GM21529 (cell line): ENCODE results near the gene ACACA.

Experiments
- ATAC-seq: cut with Tn5 transposase; IDR thresholded peaks from one replicate; pipeline ENCODE4 v1.9.1; 2021; ENCODE audit not compliant: unreplicated experiment

ACACA gene

DNA sequence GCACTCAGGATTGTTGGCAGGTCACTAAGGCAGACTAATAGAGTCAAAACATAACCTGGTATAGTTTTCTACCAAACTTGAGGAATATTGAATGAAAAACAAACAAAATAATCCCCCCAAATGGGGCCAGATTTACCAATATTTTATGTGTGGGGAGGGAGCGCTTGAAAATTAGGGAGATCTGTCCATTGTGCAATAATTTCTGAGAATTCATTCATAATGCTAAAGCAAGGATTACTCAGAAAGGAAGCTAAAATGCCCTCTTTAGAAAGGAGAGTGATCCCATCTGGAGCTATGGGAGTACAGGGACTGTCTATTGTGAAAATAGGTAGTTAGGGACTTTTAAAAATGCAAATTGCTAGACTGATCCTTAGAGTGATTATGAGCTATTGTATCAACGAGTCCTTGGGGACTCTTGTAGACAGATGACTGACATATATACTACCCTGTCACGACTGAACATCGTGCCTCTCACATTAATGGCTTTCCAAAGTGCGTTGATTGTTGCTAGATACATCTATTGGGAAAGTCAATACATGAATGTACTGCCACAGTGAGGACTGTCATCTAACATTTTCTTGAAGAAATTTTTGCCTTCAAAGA lies 264.2 kb downstream of the ACACA start:
- no peak for ATAC-seq

DNA sequence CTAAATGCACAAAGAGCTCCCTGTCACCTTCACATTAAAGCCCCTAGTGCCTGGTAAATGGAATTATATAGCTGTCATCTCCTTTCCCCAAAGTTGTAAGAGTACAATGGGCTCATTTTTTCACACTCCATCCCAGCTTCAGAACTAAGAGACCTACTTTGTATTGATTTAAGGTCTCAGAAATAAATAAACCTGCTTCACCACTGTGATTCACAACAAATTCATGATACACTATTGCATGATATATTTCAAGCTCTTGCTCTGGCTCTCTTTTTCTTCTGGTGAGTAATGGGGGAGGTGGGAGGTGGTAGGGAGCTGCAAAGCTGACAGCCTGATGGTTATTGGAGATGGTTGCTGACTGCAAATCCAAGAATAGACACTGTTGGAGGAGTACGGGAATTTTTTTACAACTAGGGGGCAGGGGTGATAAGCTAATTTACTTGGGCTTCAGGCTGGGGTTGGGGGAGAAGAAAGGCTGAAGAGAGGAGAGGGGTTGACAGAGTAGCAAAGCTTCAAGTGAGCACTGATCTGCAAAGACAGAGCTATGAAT lies 268.0 kb downstream of the ACACA start:
- no peak for ATAC-seq

DNA sequence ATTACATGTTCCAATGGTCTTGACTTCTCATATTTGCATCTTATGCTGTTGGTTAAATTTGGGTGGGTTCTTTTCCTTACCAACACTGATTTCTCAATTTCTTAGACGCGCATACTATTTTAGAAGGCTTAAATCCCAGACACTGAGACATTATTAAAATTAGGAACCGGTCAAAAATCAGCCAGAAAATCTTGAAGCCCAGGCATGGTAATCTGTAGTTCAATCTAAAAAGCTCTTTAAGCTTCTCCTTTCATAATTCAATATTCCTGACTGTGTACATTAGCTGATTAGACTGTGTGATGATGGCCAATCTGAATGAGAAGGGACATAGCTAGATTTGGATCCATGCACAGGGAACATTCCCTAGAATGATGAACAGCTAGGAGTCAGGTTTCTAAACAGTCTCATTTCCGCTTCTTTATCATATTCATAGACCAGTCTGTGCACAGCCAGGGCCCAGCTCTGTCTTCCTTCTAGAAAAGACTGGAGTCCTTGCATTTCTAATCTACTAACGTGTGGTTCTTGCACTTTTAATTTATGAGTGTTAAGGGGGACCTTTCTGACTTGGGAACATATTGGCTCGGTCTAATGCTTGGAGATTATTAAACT lies 268.6 kb downstream of the ACACA start:
- no peak for ATAC-seq

DNA sequence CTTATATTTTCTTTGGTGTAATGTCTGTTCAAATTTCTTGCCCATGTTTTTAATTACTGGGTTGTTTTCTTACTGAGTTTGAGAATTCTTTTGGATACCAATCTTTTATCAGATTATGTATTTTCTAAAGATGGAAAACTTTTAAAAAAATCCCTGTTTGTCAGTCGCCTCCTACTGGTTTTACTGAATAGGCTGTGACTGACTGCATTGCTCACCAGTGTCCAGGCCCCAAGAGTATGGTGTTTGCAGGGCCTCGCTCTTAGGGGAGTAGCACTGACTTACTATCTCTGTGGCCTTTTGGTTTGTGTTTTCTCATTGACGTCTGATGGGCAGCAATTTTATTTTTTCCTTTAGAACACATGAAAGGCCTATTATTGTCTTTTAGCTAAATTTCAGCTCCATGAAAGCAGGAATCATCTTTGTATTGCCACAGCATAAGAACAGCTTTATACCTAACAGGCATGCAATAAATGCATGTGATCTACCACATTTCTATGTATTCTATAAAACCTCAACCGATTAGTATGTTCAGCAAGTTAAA lies 269.5 kb downstream of the ACACA start:
- no peak for ATAC-seq

DNA sequence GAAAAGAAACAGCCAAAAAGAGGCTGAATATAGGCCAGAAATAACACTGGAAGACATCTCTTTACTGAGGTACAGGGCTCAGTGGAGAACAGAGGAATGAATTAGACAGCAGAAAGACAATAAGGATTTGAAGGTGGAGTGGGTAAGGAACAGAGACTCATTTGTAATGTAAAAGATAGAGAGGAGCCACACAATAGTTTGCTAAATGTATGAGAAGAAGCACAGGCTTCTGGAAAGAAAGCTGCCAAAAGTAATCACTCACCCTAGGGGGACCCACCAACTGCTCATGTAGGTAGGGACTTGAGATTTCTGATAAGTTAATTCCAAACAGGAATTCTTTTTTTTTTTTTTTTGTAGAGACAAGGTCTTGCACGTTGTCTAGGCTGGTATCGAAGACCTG lies 271.1 kb downstream of the ACACA start:
- ATAC-seq, result no peak

DNA sequence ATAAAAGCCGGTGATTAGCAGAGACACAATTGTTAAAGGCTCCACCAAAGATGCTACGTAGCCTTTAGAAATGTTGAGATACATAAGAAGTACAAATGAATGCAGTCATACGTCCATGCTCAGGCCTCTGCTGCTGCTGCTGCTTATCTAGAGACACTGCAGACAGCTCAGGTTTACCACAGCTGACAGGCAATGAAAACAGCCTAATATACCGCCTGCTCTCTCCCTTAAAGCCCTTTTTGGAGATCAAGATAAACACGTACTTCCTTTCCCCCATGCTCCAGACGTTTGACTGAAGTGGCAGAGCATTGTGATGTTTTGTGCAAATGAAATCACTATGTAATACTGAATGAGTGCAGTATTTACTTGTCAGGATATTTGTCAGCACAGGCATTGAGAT lies 272.6 kb downstream of the ACACA start:
- no peak for ATAC-seq

DNA sequence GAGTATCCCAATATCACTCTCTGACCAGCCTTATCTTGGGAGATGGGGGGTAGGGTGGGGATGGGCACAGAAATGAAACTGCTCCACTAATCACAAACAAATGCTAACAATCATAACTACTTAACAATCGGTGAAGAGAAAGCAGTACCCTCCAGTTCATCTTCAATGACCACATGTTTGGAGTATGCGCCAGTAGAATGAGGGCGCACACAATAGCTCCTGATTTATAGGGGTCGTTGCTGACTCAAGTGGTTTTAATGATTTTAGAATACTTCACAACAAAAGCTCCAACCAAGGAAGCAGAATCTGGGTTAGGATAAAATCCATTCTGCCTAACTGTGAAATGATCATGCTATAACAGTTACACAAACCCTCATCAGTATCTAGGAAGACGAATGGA lies 273.5 kb downstream of the ACACA start:
- no peak for ATAC-seq

DNA sequence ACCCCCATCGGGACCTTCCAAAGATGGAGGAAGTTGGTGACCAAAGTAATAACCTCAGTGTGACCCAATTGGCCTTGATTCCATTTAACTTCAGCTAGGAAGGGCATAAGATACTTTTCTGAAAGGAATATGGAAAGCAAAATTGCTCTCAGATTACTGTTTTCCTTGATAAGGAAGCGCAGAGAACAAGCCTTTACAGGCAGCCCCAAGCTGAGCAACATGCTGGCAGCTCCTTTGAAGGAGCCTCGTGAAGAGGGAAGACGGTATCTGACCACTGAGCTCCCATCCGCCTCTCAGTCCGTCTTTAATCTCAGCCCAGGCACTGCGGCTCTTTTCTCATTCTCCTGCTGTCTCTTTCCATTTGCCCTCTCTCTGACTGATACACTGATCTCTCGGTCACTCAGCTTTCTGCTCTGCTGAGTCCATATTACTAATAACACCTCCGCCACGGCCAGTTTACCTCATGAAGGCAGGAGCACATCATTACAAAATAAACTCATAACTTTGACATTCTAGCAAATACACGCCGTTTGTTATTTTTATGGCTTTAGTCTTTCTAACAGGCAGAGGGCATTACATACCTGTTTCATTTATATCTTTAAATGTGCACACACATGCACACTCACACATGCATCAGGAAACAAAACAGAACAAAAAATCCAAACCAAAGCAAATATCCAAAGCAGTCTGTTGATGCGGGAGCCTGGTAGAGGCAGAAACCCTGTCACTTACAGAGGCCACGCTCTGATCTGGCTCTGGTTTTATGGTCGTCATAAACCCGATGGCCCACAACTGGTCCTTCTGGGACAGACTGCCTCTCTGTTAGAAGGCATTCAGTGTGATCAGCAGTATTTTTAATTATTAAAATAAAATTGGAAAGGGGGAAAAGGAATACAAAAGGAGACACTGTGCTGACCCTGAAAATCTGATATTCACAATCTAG lies 274.7 kb downstream of the ACACA start:
- ATAC-seq, result no peak

DNA sequence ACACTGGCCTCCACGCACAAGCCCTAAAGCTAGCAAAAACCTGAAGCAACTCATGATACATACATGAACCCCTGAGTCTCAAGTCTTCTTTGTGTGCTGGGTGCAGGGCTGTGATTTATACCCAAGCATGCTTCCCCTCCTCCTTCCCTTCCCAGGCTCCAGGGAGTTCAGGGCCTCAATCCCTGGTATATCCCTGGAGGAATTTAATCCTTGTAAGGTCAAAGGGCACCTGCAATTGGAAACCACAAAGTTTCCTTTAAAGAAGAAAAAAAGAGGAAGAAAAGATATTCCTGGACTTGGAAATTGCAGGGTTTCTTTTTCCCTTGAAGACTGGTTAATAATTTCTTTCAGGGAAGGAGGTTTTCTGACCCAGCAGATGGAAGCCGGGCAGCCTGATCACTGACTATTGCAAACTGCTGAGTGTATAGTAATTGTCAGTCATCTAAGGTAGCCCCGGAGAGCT lies 275.6 kb downstream of the ACACA start:
- no peak for ATAC-seq

DNA sequence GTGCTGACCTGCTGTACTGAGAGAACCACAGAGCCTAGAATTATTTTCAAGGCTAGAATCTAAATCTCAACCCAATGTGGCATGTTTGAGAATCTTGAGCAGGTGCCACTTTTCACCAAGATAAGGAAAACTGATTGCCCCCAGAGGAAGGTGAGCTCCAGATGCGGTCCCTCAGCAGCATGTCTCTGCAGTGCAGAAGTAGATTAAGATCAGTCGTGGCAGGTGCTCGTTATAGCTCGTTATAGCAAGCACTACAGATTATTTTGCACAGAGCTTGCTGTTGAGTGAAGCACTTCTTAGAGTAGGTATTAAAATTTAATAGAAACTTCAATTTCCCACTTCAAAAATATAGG lies 281.8 kb downstream of the ACACA start:
- ATAC-seq, result no peak

DNA sequence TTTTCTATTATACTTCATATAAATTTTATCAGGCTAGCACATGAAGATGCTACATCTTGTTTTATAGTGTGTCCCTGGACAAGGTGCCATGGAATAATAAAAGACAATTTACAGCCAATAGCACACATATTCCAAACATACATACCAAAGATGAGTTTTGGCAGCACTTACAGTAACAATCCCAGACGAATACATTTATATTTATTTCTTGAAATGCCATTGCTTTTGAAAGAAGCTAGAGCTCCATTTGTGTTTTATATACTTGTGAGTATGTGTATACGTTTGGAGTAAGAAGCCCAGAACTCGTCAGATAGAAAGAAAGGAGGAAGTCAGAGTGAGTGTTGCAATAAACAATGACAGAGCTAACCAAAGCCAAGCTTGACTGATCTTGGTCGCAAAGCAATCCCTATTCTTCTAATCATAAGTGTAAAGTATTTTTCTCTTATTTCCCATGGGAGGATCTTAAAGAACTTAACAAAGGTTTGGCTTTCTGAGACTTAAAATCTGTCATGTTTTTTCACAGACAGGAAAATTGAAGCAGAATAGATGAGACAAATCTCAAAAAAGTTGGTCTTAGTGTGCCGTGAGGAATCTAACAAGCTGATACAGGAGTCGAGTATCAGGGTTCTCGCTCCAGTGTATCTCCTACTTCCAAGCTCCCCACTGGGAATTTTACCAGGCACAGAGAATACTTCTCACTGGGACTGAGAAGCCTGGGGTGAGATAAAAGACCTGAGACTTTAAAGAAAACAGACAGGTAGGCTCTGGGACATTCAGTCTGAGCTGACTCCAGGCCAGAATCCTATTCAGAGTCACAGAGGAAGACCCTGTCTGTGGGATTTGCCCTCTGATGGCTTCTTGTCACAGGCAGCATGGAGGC lies 282.5 kb downstream of the ACACA start:
- ATAC-seq, result no peak

DNA sequence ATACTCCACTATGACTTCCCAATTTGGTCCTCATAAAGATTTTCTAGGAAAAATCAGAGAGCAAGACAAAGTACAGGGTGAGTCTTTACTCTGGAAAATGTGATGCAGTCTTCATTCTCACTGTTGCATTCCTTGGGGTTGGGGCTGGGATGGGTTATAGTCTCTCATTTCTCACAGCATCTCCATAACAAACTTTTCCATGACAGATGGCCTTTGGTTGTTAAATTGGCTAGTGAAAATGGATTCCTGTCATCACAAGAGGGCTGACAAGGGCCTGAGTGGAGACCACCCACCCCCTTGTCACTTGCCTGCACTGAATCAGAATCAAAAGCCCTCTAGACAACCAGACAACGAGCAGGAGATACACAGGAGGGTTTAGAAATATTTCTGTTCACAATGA lies 283.2 kb downstream of the ACACA start:
- no peak for ATAC-seq

DNA sequence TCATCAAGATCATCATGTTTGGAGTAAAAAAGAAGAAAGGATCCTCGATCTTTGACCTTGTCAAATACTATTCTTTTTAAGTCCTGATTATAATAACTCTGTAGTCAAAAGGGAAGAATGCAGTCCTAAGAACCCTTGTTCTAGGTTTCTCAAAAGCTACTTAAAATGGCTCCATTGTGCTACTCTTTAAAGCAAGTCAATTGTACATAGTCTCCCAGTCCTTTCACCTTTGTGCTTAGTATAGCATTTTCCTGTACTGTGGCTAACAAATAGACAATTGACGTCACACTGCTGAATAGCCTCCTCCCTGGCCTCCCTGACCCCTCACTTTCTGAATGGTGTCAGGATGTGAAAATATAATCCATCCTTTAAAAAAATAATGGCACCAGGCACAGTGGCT lies 285.0 kb downstream of the ACACA start:
- no peak for ATAC-seq

DNA sequence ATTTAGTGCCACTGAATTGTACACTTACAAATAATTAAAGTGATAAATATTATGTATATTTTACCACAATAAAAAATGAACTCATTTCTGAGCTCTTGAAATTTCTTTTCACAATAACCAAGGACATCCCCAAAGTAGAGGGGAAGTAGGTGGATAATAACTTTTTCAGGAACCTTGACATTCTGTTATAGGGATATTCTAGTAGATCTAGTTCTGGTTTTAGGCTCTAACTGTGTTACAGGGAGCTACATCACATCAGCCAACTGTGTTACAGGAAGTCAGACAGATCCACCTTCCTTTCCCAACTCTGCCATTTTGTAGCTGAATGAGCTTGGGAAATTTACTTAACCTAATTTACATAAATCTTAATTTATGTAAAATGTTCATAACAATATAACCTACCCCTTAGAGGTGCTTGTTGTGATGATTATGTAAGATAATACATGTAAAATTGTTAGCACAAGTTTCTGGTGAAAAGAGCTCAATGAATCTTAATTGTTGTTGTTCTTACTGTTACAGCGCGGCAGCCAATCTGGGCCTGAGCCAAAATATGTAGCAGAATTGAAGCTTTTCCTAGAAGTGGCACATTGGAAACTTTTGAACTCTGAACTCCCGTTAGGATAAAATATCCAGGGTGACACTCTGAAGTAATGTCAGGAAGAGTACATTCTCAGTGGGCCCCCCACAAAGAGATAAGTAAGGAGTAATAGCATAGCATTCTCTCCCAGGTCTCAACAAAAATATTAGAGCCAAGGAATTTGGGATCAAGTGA lies 288.1 kb downstream of the ACACA start:
- no peak for ATAC-seq

DNA sequence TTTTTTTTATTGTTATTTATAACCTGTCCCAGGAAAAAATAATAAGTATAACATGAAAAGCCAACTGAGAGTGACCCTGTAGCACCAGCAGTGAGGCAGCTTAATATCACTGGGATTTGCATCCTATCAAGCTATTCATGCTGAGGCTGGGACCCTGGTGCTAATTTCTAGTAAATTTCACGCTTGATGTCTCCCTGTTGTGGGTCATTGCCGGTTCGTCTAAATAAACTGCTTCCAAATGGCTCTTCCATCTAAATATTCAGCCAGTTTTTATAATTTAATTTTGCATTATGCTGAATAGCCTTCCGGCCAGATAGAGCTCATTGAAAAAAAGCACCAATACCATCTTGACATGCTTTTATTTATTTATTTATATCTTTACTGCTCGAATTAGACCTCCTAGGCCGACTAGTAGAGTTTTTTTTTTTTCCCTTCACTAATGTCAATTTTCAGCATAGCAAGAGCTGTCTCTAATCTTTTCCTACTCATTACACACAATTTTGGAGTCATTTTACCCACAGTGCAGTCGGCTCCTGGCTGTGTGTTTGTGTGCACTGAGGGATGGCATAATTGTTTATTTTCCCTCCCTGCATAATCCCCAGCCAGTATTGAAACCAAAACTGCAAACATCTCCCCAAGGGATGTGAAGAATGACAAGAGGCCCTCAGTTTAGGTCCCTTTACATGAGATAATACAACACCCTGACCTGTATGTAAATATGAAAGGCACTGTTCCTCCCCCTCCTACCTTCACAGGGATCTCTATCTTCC lies 289.1 kb downstream of the ACACA start:
- ATAC-seq, result no peak

DNA sequence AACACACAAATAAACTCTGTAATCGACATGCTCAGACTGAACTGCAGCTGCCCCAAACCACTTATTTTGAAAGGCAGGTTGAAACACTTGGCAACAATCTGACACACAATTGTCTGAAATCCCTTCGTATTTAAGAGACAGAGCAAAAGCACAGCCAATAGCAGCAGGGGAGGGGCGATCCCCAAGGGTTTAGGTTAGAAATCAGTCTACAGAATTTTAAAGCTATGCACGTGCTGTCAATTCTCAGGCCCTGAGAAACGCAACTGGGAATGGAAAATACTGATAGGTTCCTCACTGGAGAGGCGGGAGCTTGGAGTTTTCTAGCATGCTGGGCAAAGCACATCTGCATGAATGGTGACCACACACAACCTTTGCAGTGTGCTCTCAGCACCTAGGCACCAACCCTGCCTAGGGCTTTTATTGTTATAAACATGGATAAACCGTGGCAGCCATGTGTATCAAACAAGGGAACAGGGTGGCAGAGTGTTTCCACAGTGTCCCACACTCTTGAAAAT lies 289.9 kb downstream of the ACACA start:
- no peak for ATAC-seq

DNA sequence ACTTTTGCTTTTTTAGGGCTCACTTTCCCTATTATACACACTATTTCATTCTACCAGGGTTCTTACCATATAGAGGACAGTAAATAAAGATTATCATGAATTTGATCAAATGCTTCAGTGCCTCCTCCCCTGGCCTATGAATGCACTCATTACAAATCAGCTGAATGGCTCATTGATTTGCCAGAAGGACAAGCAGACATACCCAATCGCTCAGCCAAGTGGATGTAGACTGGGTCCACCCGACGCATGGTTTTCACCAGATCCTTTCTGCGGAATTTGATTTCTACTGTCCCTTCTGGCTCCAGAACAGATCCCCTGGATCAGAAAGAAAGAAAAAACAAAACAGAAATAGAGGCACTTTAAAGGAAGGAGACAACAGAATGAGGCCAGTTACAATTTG lies 295.3 kb downstream of the ACACA start:
- no peak for ATAC-seq

DNA sequence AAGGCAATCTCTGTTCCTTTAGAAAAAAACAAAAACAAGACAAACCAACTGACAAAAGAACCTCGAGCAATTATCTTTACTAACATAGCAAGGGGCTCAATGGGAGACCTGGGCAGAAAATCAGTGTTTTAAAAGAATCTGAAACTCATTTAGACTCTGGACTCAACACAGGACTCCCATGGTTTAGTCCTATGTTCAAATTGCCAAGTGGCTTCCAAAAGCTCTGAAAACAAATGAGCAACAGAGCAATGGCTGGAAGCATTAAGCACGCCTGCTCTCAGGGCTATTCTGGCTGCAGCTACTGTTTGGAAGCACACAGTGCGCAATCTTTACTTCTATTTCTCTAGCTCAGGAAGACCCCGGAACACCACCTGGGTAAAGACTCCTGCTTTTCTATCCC lies 295.9 kb downstream of the ACACA start:
- ATAC-seq, result no peak
